Skin of body (tissue), 2 donors: ENCODE results near the gene PRCD. TPM values are rescaled to one million over a fixed set of nuclear protein-coding genes. Genes with fewer than 3 reads are reported as not detected.

Source experiments
- small RNA-seq: library from RNA; depleted of rRNA; stranded (forward); fragments of <200 nt; gene quantifications from one replicate; pipeline ENCODE3, GENCODE V24; 2014; ENCODE audit warnings: low replicate concordance
- total RNA-seq: library from RNA; depleted of rRNA; stranded (reverse); fragments of >200 nt; gene quantifications from one replicate; pipeline ENCODE4 v1.2.3, GENCODE V29; 2014

The PRCD gene
- total RNA-seq, 1 donor from 2014 or later = 2.7 TPM

Small RNA genes lying within 50 kb of the gene (small RNA-seq; reads per million reads assigned to genes)
- gene SNORD1A = not detected
- 250 reads per million, percentile 97 among the genes with 10 or more reads in this experiment for gene SNORD1B

Other genes starting within 250 kb of the PRCD start
- gene QRICH2, start 231.8 kb upstream of the PRCD start, total RNA-seq = 2.5 TPM
- gene PRPSAP1, start 186.1 kb upstream of the PRCD start, total RNA-seq = 53.7 TPM
- gene SPHK1, start 155.4 kb upstream of the PRCD start, total RNA-seq = 4.1 TPM
- 20.2 TPM for gene UBE2O, start 86.9 kb upstream of the PRCD start, total RNA-seq
- not detected for gene AANAT, start 72.4 kb upstream of the PRCD start, total RNA-seq
- 9.9 TPM for gene RHBDF2, start 38.6 kb upstream of the PRCD start, total RNA-seq
- 6.9 TPM for gene CYGB, start 2.3 kb upstream of the PRCD start, total RNA-seq
- gene ST6GALNAC2, start 45.8 kb downstream of the PRCD start, total RNA-seq = 28.0 TPM
- gene ST6GALNAC1, start 103.7 kb downstream of the PRCD start, total RNA-seq = not detected
- 66.4 TPM for gene MXRA7, start 170.9 kb downstream of the PRCD start, total RNA-seq
- 19.1 TPM for gene JMJD6, start 186.6 kb downstream of the PRCD start, total RNA-seq
- 18.1 TPM for gene METTL23, start 186.8 kb downstream of the PRCD start, total RNA-seq
- gene SRSF2, start 197.3 kb downstream of the PRCD start, total RNA-seq = 99.6 TPM
- 42.3 TPM for gene MFSD11, start 198.1 kb downstream of the PRCD start, total RNA-seq